Transverse colon (tissue), 3 donors: Measurements from ENCODE around the gene TM2D3.

Source experiments
- POLR2A ChIP-seq: fragments of 450-650 bp; IDR thresholded peaks from one replicate; pipeline ENCODE4 v1.6.1; 2016; ENCODE audit warnings: antibody characterized with exemption, mild to moderate bottlenecking, moderate library complexity
- TF ChIP-seq, protein P1 (sequence below), 5 experiments: fragments of 200-600 bp in 3 of 5; fragments of 450-650 bp in 2 of 5; sonication (generic) in 3 of 5; IDR thresholded peaks; 1 replicate in 2 of 5; 2 replicates in 3 of 5; pipeline ENCODE4 v1.5.1; 2016 to 2017; ENCODE audit warnings: antibody characterized with exemption in 5 of 5, inconsistent platforms in 3 of 5, mild to moderate bottlenecking in 2 of 5, moderate library complexity in 1 of 5

DNA sequence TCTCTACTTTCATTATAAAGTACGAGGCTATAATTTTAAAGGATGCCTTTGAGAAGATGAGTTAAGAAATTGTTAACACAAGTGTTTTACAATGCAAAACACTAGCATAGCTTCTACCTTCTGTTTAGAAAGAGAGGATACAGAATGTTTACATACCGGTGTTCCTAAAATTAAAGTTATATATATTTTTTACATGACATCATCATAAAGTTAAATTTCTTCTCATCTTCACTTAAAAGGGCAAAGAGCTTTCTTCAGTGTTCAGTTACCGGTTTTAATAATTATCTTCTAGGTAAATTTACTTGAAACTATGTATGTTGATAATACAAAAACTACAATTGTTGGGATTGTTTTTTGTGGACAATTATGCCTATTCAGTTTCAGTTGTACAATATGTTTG, 32.7 kb upstream of the TM2D3 start:
- TF ChIP-seq, protein P1, sequence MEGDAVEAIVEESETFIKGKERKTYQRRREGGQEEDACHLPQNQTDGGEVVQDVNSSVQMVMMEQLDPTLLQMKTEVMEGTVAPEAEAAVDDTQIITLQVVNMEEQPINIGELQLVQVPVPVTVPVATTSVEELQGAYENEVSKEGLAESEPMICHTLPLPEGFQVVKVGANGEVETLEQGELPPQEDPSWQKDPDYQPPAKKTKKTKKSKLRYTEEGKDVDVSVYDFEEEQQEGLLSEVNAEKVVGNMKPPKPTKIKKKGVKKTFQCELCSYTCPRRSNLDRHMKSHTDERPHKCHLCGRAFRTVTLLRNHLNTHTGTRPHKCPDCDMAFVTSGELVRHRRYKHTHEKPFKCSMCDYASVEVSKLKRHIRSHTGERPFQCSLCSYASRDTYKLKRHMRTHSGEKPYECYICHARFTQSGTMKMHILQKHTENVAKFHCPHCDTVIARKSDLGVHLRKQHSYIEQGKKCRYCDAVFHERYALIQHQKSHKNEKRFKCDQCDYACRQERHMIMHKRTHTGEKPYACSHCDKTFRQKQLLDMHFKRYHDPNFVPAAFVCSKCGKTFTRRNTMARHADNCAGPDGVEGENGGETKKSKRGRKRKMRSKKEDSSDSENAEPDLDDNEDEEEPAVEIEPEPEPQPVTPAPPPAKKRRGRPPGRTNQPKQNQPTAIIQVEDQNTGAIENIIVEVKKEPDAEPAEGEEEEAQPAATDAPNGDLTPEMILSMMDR (IDR thresholded peaks at IDR 0.05) = no peak
- TF ChIP-seq POLR2A = no peak
